Spleen (tissue), 11 donors: Measurements from ENCODE around the gene SH3BP4. TPM values are rescaled to one million over a fixed set of nuclear protein-coding genes. Genes with fewer than 3 reads are reported as not detected.
A peak's percentile ranks its signal among the peaks of the same experiment; 100 is the strongest.

ENCODE experiments used
- DNase-seq: peaks from one replicate; pipeline ENCODE4 v3.0.0-alpha.2; 2020
- H3K27ac ChIP-seq, 8 donors: fragments of 200-600 bp; sonication (generic) in 7 of 8; 1 replicate in 4 of 8; 2 replicates in 4 of 8; pipeline versions ENCODE4 v1.5.0 to v1.8.0; 2016 to 2021; ENCODE audit warnings: inconsistent platforms in 4 of 8, mild to moderate bottlenecking in 4 of 8, moderate library complexity in 1 of 8
- H3K27me3 ChIP-seq, 7 donors: fragments of 200-600 bp; sonication (generic) in 6 of 7; replicated peaks in 1 of 7; 1 replicate in 4 of 7; 2 replicates in 3 of 7; pipeline versions ENCODE4 v1.5.0 to v1.8.0; 2016 to 2021; ENCODE audit warnings: inconsistent platforms in 3 of 7, mild to moderate bottlenecking in 1 of 7
- H3K36me3 ChIP-seq, 6 donors: fragments of 200-600 bp; sonication (generic) in 5 of 6; 1 replicate in 4 of 6; 2 replicates in 2 of 6; pipeline versions ENCODE4 v1.5.0 to v1.8.0; 2016 to 2021; ENCODE audit warnings: inconsistent platforms in 2 of 6
- H3K4me1 ChIP-seq, 6 donors: fragments of 200-600 bp; sonication (generic) in 5 of 6; 1 replicate in 3 of 6; 2 replicates in 3 of 6; pipeline versions ENCODE4 v1.5.0 to v1.8.0; 2016 to 2021; ENCODE audit warnings: inconsistent platforms in 3 of 6
- H3K4me3 ChIP-seq, 8 donors: fragments of 200-600 bp; sonication (generic) in 7 of 8; 1 replicate in 4 of 8; 2 replicates in 4 of 8; pipeline versions ENCODE4 v1.5.0 to v1.8.0; 2016 to 2021; ENCODE audit warnings: inconsistent platforms in 4 of 8, mild to moderate bottlenecking in 4 of 8, moderate library complexity in 2 of 8
- H3K9me3 ChIP-seq, 8 donors: fragments of 200-600 bp; sonication (generic) in 7 of 8; 1 replicate in 4 of 8; 2 replicates in 4 of 8; pipeline versions ENCODE4 v1.5.0 to v1.8.0; 2016 to 2021; ENCODE audit warnings: inconsistent platforms in 4 of 8
- POLR2A ChIP-seq, 3 donors: fragments of 450-650 bp; IDR thresholded peaks; one replicate each; pipeline ENCODE4 v1.5.1; 2017; ENCODE audit warnings: antibody characterized with exemption in 3 of 3, mild to moderate bottlenecking in 1 of 3
- POLR2AphosphoS5 ChIP-seq, 3 donors: sonication (generic); formaldehyde crosslinking; IDR thresholded peaks; one replicate each; pipeline ENCODE4 v1.5.1; 2017; ENCODE audit warnings: antibody characterized with exemption in 3 of 3
- WGBS, 5 donors: extraction: QIAGEN DNeasy Blood & Tissue Kit in 3 of 5; methylation state at CpG; one replicate each; pipeline versions ENCODE4 v1.1.5 to v1.1.7; 2013 to 2018; 5-methylcytosine and 5-hydroxymethylcytosine counted together
- intact Hi-C: fragments of 100-400 bp; cut with DNase I; formaldehyde crosslinking; loops from one replicate; pipeline ENCODE4 v1.15.0; 2023; ENCODE audit warnings: low total_unique reads
- polyA plus RNA-seq, 3 donors: library from polyadenylated mRNA; stranded (reverse); fragments of 200-250 nt; gene quantifications; one replicate each; pipeline ENCODE4 v1.2.1, GENCODE V29; 2013
- total RNA-seq, 7 donors: library from RNA; depleted of rRNA in 3 of 7; stranded (reverse); fragments of >200 nt in 3 of 7; fragmentation: NEBNext Ultra II Directional in 4 of 7; extraction: Animal tissue kit (Norgen Biotek cat#: 25700) in 4 of 7; gene quantifications; one replicate each; pipeline versions ENCODE4 v1.1.0 to v1.2.1, GENCODE V29; 2016 to 2021
- TF ChIP-seq, protein P1 (sequence below), 11 experiments: fragments of 200-600 bp in 7 of 11; fragments of 450-650 bp in 4 of 11; sonication (generic) in 4 of 11; IDR thresholded peaks in 8 of 11; conservative IDR thresholded peaks in 3 of 11; 1 replicate in 7 of 11; 2 replicates in 4 of 11; pipeline versions ENCODE4 v1.4.0 to v1.8.0; 2016 to 2021; ENCODE audit warnings: antibody characterized with exemption in 11 of 11, inconsistent platforms in 4 of 11, mild to moderate bottlenecking in 1 of 11
- donor health status: healthy with polysubstance abuse.
- donor health status: DM: no; HTN: no; CAD: no; lungs with moderate emphysema.
- donor health status: DM: no; HTN: no; CAD: no.
- donor health status: Bipolar disorder and iron deficiency.
- donor health status: healthy.
- donor health status: DM: no; HTN: no; CAD: no.
- donor health status: DM: yes; HTN: yes; CAD: no.

The SH3BP4 gene
- total and polyA plus RNA-seq, 10 donors = 2.3 to 21.0 (median 12.4) TPM

GRCh38 chr2:234983011-234983726 is 31.4 kb downstream of the SH3BP4 start:
- Histone ChIP-seq H3K4me1 (peaks cover 6 to 57% (median 29%) of the 10 kb centered on the region in 6 donors), H3K27me3 (peaks cover 0 to 17% (median 0%) of the 10 kb centered on the region in 7 donors), H3K9me3 (peaks cover 0 to 7% (median 0%) of the 10 kb centered on the region in 8 donors), H3K4me3 (no peak overlapping the region), H3K36me3 (no peaks in the 10 kb centered on the region), H3K27ac (peak overlapping the region in 1 of 8 donors; percentile 10)
- no peak for TF ChIP-seq POLR2AphosphoS5 (IDR thresholded peaks at IDR 0.05)
- DNase-seq = no peak
- intact Hi-C loops = no loop called here
- 71 to 77% (median 72%) methylated on average over 11 of the region's 11 CpGs for WGBS, 5 donors

- WGBS, 5 donors = 91 to 95% (median 92%) methylated on average over 8 to 17 of the region's 17 CpGs
- Histone ChIP-seq H3K27ac (no peak overlapping the region), H3K36me3 (no peaks in the 10 kb centered on the region), H3K9me3 (no peaks in the 10 kb centered on the region), H3K27me3 (peaks cover 0 to 12% (median 0%) of the 10 kb centered on the region in 7 donors), H3K4me1 (peaks cover 4 to 49% (median 25%) of the 10 kb centered on the region in 6 donors), H3K4me3 (no peak overlapping the region)
- TF ChIP-seq POLR2AphosphoS5 (IDR thresholded peaks at IDR 0.05) (no peak), POLR2A (IDR thresholded peaks at IDR 0.05) (no peak)
- TF ChIP-seq, protein P1, sequence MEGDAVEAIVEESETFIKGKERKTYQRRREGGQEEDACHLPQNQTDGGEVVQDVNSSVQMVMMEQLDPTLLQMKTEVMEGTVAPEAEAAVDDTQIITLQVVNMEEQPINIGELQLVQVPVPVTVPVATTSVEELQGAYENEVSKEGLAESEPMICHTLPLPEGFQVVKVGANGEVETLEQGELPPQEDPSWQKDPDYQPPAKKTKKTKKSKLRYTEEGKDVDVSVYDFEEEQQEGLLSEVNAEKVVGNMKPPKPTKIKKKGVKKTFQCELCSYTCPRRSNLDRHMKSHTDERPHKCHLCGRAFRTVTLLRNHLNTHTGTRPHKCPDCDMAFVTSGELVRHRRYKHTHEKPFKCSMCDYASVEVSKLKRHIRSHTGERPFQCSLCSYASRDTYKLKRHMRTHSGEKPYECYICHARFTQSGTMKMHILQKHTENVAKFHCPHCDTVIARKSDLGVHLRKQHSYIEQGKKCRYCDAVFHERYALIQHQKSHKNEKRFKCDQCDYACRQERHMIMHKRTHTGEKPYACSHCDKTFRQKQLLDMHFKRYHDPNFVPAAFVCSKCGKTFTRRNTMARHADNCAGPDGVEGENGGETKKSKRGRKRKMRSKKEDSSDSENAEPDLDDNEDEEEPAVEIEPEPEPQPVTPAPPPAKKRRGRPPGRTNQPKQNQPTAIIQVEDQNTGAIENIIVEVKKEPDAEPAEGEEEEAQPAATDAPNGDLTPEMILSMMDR (IDR thresholded peaks at IDR 0.05 in 8 of 11, conservative IDR thresholded peaks at IDR 0.05 in 3 of 11) = no peak
- no peak for DNase-seq
- intact Hi-C loops = no loop called here
Measured at GRCh38 chr2:234985608-234986245, 33.9 kb downstream of the SH3BP4 start.

DNA sequence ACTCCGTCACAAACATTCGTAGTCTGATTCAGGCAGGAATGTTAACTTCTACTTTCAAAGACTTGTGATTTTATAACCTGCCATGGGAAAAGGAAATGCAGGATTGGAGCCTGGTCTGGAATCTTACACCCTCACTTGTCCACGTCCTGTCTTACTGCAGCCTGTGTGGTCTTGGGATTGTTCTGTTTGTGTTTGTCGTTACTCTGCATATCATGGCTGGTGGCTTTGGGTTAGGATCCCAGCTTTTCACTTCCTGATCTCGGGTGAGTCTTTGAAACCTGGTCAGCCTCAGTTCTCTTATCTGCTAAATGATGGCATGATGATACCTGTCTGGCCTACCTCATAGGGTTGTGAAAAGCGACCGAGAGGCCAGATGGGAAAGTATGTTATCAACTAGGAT is 34.6 kb downstream of the SH3BP4 start:
- WGBS, 5 donors = 80 to 88% (median 84%) methylated on average over 7 of the region's 7 CpGs
- no peak for DNase-seq
- Histone ChIP-seq H3K27me3 (peaks cover 0 to 12% (median 0%) of the 10 kb centered on the region in 7 donors), H3K36me3 (no peaks in the 10 kb centered on the region), H3K4me3 (no peak overlapping the region), H3K4me1 (peaks cover 0 to 43% (median 20%) of the 10 kb centered on the region in 6 donors), H3K9me3 (no peaks in the 10 kb centered on the region), H3K27ac (no peak overlapping the region)
- TF ChIP-seq POLR2AphosphoS5 (IDR thresholded peaks at IDR 0.05) = no peak
- TF ChIP-seq, protein P1 (IDR thresholded peaks at IDR 0.05 in 8 of 11, conservative IDR thresholded peaks at IDR 0.05 in 3 of 11) = no peak
- TF ChIP-seq POLR2A (IDR thresholded peaks at IDR 0.05) = no peak
- intact Hi-C loops = no loop called here

DNA sequence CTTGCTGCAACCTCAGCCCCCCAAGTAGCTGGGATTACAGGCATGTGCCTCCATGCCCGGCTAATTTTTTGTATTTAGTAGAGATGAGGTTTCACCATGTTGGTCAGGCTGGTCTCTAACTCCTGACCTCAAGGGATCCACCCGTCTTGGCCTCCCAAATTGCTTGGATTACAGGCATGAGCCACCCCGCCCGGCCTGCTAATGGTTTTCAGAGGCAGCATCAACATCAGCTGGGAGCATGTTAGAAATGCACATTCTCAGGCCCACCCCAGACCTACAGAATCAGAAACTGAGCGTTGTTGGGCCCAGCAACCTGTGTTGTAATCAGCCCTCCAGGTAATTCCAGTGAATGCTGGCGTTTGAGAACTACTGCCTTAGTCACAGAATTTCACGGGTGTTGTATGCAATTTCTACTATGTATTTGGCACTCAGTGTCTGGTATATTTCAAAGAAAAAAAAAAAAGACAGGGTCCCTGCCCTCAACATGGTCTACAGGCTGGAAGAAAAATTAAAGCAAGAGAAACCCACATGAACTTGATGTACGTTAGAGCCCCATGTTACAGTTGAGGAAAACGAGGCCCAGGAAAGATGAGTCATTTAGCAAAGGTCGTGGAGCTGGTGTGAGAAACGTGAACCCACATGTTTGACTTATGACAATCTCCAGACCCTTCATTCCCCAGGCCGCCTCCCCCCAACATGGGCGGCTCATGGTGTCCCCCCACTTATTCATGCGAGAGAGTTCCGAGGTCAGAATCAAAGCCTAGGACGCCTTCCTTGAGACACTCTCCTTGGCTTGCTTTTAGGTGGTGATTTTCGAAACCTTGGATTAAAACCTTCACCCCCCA is 35.3 kb downstream of the SH3BP4 start:
- no peaks in the 10 kb centered on the region for H3K9me3 ChIP-seq
- intact Hi-C loops = no loop called here
- WGBS, 5 donors = 85 to 93% (median 86%) methylated on average over 15 to 17 of the region's 17 CpGs

More for the DNA sequence above, 35.3 kb downstream of the SH3BP4 start:
- peaks cover 0 to 36% (median 14%) of the 10 kb centered on the region in 6 donors for H3K4me1 ChIP-seq
- no peak for DNase-seq
- H3K36me3 ChIP-seq = no peaks in the 10 kb centered on the region
- peaks cover 0 to 11% (median 0%) of the 10 kb centered on the region in 7 donors for H3K27me3 ChIP-seq
- no peak overlapping the region for H3K4me3 ChIP-seq
- TF ChIP-seq POLR2A (IDR thresholded peaks at IDR 0.05) (no peak), POLR2AphosphoS5 (IDR thresholded peaks at IDR 0.05) (no peak)
- TF ChIP-seq, protein P1 (IDR thresholded peaks at IDR 0.05 in 8 of 11, conservative IDR thresholded peaks at IDR 0.05 in 3 of 11) = no peak
- no peak overlapping the region for H3K27ac ChIP-seq
